AG04449 (cell line): ENCODE measurements around the gene ATP8B1.

Experiments used
- CTCF ChIA-PET: fragments of 350-600 bp; formaldehyde crosslinking; extraction: SDS; loops from one replicate; lab custom pipeline; 2021; ENCODE audit warnings: antibody characterized with exemption; lab: Yijun Ruan, JAX
- POLR2A ChIA-PET: fragments of 400-600, 350-600 bp; formaldehyde crosslinking; extraction: SDS; loops from one replicate; lab custom pipeline; 2020; ENCODE audit warnings: antibody characterized with exemption, inconsistent platforms; lab: Yijun Ruan, JAX
- DNase-seq: peaks from one replicate; pipeline ENCODE4 v3.0.0-alpha.2; 2010; ENCODE audit warnings: low read depth, low spot score
- H3K4me3 ChIP-seq: 2 replicates; pipeline ENCODE4 v1.5.1; 2011; ENCODE audit warnings: low read depth, mild to moderate bottlenecking, control low read depth, low read length
- CTCF ChIP-seq: IDR thresholded peaks from one replicate; pipeline ENCODE4 v1.5.1; 2011; ENCODE audit warnings: mild to moderate bottlenecking, moderate library complexity, low read length, control low read depth, inconsistent platforms; ENCODE audit not compliant: insufficient read depth; ENCODE audit errors: missing control alignments

ATP8B1 gene

GRCh38 chr18:57806201-57806977 is 3.3 kb upstream of the ATP8B1 start:
- ChIA-PET CTCF (interaction anchor here (0.6 to 1.5 kb wide), 4 partner anchors 9 to 99 kb away, joined by 3 to 4 read pairs (median 3); no protein-coding TSS in a partner anchor), POLR2A (interaction anchor here (1.0 to 2.3 kb wide), 3 partner anchors 18 to 68 kb away, joined by 3 to 8 read pairs (median 6); no protein-coding TSS in a partner anchor)

GRCh38 chr18:57805117-57805516 is 2.0 kb upstream of the ATP8B1 start:
- CTCF ChIA-PET: interaction anchor here (1.2 kb wide), 1 partner anchor 11 kb away, joined by 3 read pairs; no protein-coding TSS in a partner anchor
- POLR2A ChIA-PET: no interaction called here
- DNase-seq: no peak
- no peak for TF ChIP-seq CTCF
- no peak overlapping the region for H3K4me3 ChIP-seq

More at GRCh38 chr18:57806201-57806977, 3.3 kb upstream of the ATP8B1 start:
- TF ChIP-seq CTCF: no peak
- H3K4me3 ChIP-seq: no peak overlapping the region; the same call in 1 of the 2 replicates
- DNase-seq: no peak

- DNase-seq: no peak
- ChIA-PET CTCF (no interaction called here), POLR2A (no interaction called here)
- H3K4me3 ChIP-seq: no peak overlapping the region
- TF ChIP-seq CTCF: no peak
Observed at GRCh38 chr18:57804557-57804956, 1.4 kb upstream of the ATP8B1 start.

- peak overlapping the region; percentile 98 for H3K4me3 ChIP-seq
- no peak for TF ChIP-seq CTCF
- DNase-seq: no peak
- CTCF ChIA-PET: interaction anchor here (1.1 kb wide), 1 partner anchor 9 kb away, joined by 3 read pairs; no protein-coding TSS in a partner anchor
- POLR2A ChIA-PET: interaction anchor here (0.5 to 1.7 kb wide), 2 partner anchors 21 to 55 kb away, joined by 3 to 6 read pairs; no protein-coding TSS in a partner anchor
Observed at GRCh38 chr18:57802213-57803102, 657 bp downstream of the ATP8B1 start.

GRCh38 chr18:57801761-57802212 is 1.3 kb downstream of the ATP8B1 start:
- peak overlapping the region; percentile 98 for H3K4me3 ChIP-seq
- ChIA-PET POLR2A (no interaction called here), CTCF (no interaction called here)
- no peak for DNase-seq
- no peak for TF ChIP-seq CTCF
